Head of caudate nucleus (tissue), 42 donors: ENCODE measurements around the gene ACOX3.
"Not testable (repeated sequence)": the region's sequence is repeated elsewhere in the genome, so short reads cannot be mapped to it uniquely, and the experiment has no call there.

Experiments used
- DNase-seq, 42 donors: peaks; one replicate each; pipeline versions ENCODE4 v3.0.0 to v3.0.0-alpha.2; 2020 to 2021; ENCODE audit warnings: mixed read lengths in 7 of 42
- intact Hi-C: fragments of 100-400 bp; cut with DNase I; formaldehyde crosslinking; loops from one replicate; pipeline ENCODE4 v1.15.0; 2022

Gene ACOX3

DNA sequence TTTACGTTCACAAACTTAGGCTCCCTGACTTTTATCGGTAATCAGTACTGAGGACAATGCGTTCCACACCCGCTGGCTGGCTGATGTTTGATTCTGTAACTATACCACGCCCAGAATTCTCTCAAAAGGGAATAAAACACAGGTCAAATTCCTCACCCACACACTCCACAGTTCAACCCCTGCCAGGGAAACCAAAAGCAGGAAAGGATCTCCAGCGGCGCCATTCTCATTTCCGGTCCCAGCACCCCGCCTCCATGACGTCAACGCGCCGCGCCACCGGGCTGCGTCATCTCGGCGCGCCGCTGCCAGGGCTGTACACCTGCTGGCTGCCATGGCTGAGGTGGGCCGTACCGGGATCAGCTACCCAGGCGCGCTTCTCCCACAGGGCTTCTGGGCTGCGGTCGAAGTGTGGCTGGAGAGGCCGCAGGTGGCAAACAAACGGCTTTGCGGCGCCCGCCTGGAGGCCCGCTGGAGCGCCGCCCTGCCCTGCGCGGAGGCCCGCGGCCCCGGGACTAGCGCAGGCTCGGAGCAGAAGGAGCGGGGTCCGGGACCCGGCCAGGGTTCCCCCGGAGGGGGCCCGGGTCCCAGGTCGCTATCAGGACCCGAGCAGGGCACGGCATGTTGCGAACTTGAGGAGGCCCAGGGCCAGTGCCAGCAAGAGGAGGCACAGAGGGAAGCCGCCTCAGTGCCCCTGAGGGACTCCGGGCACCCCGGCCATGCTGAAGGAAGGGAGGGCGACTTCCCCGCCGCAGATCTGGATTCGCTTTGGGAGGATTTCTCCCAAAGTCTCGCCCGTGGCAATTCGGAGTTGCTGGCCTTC is at the start of gene ACOX3, which contains the start of gene TRMT44:
Gene ACOX3, minus strand, starts transcription at position 232 of the 820 bp plus-strand sequence. CDS start 24,202 bp downstream, outside the sequence.
Gene TRMT44, plus strand, starts transcription at position 286 of the 820 bp plus-strand sequence. Its CDS starts 46 bp downstream, at position 332.
- peak; percentile 83 to 97 (median 92) for DNase-seq
- intact Hi-C loops: loop anchor here (2.0 kb wide), 1 partner anchor 14 kb away; no protein-coding TSS in a partner anchor

DNA sequence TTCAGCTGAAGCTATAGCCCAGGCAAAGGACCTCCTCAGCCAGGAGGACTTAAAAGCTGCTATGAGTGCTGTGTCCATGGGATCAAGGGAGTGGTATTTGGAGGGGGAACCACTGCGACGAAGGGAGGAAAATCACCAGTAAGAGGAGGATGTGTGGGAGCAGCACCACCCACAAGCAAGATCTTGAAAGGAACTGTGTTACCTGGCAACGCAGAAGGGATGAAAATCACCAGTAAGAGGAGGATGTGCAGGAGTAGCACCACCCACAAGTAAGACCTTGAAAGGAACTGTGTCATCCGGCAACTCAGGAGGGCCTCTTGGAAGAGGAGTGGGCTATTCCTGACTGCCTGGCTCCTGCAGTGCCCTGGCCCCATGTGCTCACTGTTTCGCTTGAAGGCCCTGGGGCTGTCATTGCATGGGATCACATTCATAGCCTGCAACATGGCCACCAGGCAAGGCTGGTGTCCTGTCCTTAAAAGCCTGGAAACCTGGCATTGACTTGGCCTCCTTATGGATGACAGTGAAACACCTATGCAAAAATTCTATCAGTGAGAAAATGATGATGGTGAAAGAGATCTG is 48.4 kb upstream of the ACOX3 start:
- DNase-seq: peak in 35 of 42 donors; percentile 21 to 90 (median 56)
- intact Hi-C loops: no loop called here

DNA sequence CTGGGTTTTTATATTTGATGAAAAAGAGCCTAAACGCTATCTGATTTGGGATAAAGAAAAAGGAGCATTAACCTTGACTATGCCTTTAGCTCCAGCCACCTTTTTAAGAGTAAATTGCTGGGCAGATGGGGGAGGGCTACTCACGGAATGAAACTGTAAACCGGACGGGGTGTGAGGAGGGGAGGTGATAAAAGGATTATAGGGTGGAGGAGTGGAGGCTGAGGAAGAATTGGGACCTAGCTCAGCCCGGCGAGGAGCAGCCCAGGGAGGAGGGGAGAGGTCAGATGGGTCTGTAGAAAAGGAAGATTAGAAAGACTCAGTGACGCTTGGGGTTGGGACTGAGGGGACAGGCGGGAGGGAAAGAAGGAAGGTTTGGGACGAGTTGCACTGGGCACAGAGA is 46.1 kb upstream of the ACOX3 start:
- DNase-seq, intact Hi-C loops: not testable (repeated sequence)

DNA sequence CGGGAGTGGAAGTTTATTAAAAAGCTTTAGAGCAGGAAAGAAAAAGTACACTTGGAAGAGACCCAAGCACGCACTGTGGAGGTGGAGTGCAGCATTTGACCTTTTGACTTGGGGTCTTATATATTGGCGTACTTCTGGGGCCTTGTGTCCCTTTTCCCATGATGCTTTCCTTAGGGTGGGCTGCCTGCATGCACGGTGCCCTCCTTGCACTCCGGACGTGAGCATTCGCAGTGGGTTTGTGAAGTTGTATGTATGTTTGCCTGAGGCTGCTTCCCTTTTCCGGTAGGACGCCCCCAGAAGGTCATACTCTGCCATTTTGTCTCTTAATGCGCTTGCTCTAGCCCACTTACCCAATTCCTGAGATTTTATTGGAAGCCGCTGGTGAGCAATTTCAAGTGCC is 39.7 kb upstream of the ACOX3 start:
- intact Hi-C loops: no loop called here
- DNase-seq: no peak

DNA sequence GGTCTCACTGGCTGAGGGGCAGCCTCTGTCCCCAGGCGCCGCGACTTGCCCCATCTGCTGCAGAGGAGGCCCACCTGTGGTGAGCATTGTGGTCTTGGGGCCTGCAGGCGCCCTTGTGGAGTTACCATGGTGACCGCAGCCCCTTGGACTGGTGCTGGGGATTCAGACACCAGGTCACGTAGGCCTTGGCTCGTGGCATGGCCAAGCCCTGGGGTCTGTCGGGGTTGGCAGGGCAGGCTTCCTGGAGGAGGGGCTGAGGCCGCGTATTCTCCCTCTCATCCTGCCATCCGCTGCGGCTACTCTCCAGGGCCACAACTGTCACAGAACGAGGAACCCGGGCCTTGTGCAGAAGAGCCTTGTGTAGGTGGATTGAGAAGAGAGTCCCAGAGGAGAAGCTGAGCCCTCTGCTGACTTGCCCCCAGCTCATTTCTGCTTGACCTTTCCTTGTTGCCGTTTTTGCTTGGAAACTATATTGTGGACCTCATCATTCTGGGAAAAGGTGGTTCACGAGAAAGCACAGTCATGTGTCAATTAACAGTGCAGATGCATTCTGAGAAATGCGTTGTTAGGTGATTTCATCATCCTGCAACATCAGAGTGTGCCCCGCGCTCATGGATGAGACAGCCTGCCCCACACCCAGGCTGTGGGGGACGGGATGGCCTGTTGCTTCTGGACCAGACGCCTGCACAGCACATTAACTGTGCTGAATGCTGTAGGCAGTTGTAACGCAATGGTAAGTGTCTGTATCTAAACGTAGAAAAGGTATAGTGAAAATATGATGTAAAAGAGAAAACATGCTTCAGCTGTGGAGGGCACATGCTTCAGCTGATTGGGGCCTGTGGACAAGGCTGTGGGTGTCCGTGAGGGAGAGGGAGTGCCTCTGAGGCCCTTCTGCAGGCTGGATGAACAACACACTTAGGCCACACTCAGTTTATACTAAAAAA is 38.5 kb upstream of the ACOX3 start:
- no peak for DNase-seq

DNA sequence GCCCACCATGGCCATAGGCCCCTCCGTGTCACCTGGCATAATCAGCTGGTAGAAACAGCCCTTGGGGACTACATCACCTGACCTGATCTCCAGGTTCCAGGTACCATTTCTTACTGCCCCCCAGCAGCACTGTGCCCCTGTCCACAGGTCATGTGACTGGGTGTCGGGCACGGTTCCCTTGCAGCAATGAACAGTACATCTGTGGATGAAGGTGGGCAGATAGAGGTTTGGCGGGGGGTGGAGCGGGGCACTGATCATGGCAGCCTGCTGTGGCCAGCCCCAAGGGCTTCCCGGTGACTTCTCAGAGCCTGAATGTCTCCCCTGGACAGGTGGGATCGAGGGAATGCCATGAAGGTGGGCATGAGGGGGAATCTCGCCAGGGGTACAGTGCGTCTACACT is 37.8 kb upstream of the ACOX3 start:
- no peak for DNase-seq

More for the DNA sequence above, 38.5 kb upstream of the ACOX3 start:
- intact Hi-C loops: no loop called here

DNA sequence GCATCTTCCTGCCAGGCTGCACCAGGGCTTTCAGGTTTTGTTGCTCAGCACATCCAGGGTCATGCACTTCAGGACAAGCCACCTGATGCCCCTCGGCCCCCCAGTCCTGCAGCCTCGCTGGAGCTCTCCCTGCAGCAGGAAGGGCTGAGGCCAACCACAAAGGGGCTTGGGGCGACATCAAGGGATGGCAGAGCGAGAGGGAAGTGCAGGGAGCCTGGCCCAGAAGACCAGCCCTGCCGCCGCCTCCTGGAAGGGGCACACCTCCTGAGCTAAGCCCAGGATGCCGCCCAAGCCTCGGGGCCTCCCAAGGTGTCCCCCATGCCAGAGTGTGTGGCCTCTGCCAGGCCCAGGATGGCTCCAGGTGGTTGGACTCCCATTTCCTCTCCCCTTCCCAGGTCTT is 37.2 kb upstream of the ACOX3 start:
- intact Hi-C loops: no loop called here
- DNase-seq: no peak

More for the DNA sequence above, 37.8 kb upstream of the ACOX3 start:
- intact Hi-C loops: no loop called here

DNA sequence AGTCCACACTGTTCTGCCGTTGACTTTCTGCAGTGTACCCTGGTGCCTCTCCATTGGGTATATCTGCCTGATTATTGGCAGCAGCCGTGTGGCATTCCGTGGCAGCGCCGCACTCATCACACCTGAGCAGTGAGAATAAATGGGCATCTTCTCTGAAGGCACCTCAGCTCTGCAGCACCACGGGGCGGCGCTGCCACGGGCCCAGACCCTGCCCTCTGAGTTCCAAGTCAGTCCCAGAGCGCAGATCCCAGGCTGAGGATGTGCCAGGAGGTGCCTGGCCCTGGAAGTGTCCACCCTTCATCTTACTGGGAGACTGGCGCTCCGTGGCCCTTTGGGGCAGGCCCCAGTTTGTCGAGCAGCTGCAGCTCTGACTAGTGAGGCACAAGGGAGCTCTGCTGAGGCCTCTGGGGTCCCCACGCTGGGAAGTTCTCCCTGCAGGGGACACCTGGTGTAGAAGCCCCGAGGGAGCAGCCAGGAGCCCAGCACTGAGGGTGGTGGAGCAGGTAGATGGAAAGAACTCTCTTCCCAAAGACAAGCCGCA is 36.6 kb upstream of the ACOX3 start:
- no peak for DNase-seq
- intact Hi-C loops: no loop called here

DNA sequence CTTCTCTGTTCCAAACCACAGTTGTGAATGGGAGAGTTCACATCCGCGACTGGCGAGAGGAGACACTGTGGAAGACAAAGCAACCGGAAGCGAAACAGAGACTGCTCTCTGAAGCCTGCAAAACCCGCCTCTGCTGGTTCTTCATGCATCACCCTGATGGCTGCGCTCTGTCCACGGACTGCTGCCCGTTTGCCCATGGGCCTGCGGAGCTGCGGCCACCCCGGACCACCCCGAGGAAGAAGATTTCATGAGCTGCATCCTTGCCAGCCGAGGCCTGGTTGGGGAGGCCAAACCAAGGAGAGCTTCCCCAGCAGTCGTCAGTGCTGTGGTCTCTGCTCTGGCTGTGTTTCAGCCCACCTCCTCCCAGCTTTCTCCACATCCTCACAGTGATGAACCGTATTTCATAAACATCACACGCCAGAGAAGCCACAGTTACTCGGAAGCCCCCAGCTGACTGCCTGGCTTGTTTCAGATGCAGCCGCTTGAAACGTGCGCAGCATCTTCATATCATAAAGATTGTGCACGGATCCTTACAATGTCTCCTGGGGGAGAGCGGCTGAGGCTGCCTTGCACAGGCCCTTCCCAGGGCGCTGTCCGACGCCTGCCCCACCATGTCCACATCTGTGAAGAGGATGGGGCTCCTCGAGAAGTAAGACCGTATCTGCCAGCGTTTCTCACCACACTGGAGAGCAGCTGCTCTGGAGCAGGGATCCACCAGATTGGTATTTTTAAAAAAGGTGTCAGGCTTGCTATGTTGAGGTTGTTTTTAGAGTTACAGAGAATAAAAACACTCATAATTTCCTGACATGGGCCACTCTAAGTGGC is 35.4 kb upstream of the ACOX3 start:
- DNase-seq: no peak
- intact Hi-C loops: no loop called here

DNA sequence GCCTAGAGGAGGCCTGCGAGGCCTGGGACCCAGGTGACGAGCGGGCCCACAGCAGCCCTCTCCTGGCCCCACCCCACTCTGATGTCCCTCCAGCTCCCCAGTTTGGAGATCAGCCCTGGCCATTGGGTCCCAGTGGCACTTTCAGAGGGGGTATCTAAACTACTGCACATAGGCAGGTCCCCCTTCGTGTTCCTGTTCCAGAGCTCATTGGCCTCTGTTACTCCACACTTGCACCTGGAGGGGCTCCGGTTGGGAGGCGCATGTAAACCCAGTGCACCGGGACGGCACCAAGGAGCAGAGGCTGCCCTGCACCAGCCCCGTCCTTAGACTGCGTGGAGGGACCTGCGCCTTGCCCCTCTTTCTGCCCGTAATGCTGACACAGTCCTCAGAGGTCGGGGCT is 34.3 kb upstream of the ACOX3 start:
- no peak for DNase-seq
- intact Hi-C loops: no loop called here

DNA sequence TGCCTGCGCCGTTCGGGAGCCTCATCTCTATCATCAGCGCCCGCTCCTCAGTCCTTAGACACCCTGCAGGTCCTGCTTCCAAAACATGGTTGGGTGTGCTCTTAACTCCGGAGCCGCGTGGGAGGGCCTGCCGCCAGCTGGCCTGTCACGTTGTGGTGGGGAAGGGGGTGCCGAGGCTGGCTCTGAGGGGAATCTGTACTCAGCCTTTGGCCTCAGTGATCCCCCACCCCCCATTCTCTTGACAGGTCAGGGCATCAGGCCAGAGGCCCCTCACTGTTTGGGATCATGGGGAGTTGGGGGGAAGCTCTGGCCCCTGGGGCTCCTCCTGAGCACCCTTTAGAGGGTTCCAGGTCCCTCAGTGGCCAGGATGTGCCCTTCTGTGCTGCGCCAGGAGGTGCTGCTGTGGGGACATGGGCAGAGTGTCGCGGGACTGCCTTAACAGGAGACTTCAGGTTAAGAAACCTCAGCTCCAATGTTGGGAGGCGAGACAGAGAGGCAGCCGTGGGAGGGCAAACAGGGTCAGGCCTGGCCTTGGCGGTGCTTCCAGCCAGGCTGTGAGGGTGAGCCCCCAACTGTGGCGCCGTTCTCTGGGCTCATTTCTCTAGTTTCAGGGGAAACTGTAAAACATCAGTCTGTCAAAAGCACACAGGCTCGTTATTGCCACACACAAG is 33.5 kb upstream of the ACOX3 start:
- intact Hi-C loops: no loop called here
- no peak for DNase-seq

DNA sequence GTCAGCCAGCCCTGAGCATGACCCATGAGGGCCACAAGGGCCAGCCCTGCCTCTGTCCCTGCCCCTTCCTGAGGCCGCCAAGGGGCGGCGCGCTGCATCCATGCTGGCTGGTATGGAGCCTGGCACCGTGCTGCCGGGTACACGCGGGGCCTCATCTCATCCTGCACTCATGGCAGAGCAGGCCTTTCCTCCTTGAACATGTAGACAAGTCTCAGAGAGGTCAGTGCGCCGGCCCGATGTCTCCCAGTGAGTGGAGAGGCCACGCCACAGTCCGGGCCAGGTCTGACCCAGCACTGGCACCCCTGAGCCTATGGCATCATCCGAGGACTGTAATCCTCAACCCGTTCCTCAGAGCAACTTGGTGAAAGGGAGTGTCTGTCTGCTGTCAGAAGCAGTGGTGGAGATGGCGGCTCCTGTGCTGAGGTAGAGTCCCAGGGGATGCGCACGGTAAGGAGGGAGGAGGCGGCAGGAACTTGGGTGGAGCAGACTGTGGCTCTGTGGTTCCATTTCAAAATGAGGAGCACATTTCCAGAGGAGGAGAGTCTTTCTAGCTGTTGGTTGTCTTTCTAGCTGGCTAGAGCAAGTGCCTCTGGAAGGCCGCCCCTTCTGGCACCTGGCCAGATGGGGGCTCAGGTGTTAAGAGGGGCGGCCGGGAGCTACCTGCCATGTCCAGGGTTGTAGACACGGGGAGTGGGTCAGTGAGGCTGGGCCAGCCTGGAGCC is 32.8 kb upstream of the ACOX3 start:
- DNase-seq: peak in 25 of 42 donors; percentile 16 to 78 (median 41)
- intact Hi-C loops: no loop called here

DNA sequence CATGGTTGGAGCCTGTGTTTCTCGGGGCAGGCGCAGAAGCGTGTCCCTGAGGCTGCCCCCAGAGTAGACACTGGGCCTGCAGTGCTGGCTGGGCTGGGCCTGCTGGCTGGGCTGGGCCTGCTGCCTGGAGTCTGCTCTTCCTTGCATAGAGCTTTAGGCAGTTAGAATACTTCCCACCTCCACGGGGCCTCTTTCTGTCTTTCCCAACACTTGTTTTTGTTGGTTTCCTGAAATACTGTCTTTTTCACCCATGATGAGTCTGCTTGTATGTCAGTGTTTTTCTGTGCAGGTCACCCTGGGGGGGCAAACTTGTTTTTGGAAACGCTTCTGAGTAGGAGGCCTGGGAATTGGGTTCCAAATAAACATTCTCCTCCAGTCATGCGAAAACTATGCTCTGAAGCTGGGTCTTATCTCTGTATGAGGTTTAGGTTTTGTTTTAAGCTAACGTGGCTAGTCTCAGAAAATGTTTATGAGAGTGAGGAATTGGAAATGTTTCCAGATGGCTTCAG is 32.2 kb upstream of the ACOX3 start:
- DNase-seq: no peak
- intact Hi-C loops: no loop called here

DNA sequence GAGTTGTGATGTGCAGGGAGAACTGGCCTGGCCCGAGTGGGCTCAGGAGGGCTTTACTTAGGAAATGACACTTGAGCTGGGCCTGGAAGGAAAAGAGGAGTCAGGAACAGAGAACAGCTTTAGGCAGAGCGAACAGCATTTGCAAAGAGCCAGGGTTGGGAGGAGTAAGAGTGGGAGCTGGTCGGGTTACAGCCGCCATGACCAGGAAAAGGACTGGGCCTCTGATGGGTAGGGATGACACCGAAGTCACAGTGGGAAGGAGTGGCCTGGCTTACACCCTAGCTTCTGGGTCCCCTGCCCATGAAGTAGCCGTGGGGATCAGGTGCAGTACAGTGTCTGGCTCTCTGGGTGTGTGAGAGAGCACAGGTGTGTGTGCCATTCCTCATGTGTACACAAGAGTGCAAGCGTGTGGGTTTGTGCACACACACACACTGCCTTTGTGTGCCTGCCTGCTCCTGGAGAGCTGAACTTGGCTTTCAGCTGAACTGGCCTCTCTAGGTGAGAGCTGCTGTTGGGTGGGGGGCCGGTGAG is 31.7 kb upstream of the ACOX3 start:
- intact Hi-C loops: no loop called here
- DNase-seq: no peak

DNA sequence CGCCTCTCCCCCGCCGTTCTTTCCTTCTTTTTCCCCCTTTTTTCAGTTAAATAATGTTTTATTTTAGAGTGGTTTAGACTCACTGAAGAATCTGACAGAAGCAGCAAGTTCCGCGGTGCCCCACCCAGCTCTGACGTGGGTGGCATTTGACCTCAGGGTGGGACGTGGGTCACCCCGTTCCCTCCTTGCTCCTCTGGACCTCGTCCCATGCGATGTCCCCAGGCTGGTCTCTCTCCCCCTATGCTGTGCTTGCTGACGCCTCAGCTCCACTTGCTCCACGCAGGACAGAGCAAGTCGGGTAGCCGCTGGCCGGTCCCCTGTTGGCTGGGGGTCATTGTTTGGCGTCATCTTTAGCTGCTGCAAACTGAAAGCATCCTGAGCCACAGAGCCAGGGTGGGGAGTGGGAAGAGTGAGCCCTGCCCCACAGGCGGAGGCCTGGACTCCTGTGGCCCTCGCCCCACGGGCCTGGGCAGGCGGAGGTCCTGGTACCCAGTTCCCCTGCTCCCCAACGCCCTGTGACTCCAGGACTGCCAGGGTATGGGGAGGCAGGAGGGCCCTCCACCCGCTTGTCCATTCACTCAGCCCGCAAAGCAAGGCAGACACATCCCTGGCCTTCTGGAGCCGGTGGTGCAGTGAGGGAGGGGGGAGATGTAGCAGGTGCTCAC is 30.8 kb upstream of the ACOX3 start:
- no peak for DNase-seq
- intact Hi-C loops: no loop called here

DNA sequence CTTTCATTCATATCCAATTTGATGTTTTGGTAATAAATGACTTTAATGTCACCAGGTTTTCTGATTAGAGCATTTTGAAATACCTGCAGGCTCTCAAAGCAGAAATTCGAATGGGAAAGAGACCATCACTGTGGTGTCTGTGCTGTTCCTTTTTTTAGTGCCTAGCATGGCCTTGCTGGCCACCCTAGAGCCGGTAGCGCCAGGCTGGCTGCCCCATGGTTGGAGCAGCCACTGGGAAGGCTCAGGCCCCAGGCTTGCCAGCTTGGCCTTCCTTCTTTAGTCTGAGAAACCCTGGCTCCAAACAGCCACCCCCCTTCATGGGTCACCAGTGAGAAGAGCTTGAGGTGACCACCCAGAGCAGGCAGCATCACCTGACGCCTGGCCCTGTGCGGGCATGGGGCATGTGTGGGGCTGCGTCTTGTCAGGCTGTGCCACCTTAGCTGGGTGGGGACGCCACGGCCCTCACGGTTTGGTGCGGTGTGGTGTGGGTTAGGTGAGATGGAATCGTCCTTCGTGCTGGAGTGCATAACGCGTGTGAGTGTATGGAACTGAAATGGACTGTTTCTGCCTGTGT is 30.0 kb upstream of the ACOX3 start:
- no peak for DNase-seq

More for the DNA sequence above, 30.0 kb upstream of the ACOX3 start:
- intact Hi-C loops: no loop called here
